Muscle of leg (tissue), 11 donors: Measurements from ENCODE around the gene EPSTI1. TPM values are rescaled to one million over a fixed set of nuclear protein-coding genes. Genes with fewer than 3 reads are reported as not detected.

Experiments
- DNase-seq: peaks from one replicate; pipeline ENCODE4 v3.0.0; 2013
- H3K27ac ChIP-seq: one replicate; pipeline ENCODE4 v1.5.1; 2013; ENCODE audit warnings: mild to moderate bottlenecking, low read length, control low read depth
- H3K27me3 ChIP-seq: one replicate; pipeline ENCODE4 v1.6.1; 2013; ENCODE audit warnings: low read length; ENCODE audit not compliant: control insufficient read depth, insufficient read depth
- H3K36me3 ChIP-seq: one replicate; pipeline ENCODE4 v1.6.1; 2013; ENCODE audit warnings: low read length; ENCODE audit not compliant: control insufficient read depth, insufficient read depth
- H3K4me1 ChIP-seq: one replicate; pipeline ENCODE4 v1.6.1; 2013; ENCODE audit warnings: low read length; ENCODE audit not compliant: control insufficient read depth, insufficient read depth
- H3K4me3 ChIP-seq: one replicate; pipeline ENCODE4 v1.5.1; 2013; ENCODE audit warnings: low read length, control low read depth
- H3K9me3 ChIP-seq: replicated peaks from 2 replicates; pipeline ENCODE4 v1.6.1; 2013; ENCODE audit warnings: low read depth, low read length; ENCODE audit not compliant: control insufficient read depth
- WGBS: methylation state at CpG from one replicate; pipeline ENCODE4 v1.1.5; 2013; ENCODE audit warnings: missing lambda C conversion rate; ENCODE audit not compliant: insufficient coverage; 5-methylcytosine and 5-hydroxymethylcytosine counted together
- polyA plus RNA-seq, 8 donors: library from polyadenylated mRNA; unstranded; fragments of 120-200 nt; gene quantifications; one replicate each; pipeline versions ENCODE4 v1.2.1 to v1.2.3, GENCODE V29; 2013; ENCODE audit warnings: inconsistent platforms in 1 of 8, low replicate concordance in 1 of 8; ENCODE audit not compliant: insufficient read length in 8 of 8, insufficient read depth in 1 of 8
- total RNA-seq: library from RNA; stranded (reverse); fragments of 120-200 nt; gene quantifications from one replicate; pipeline ENCODE4 v1.2.4, GENCODE V29; 2013

EPSTI1 gene
- total and polyA plus RNA-seq, 9 donors: 1.9 to 12.4 (median 2.6) TPM

DNA sequence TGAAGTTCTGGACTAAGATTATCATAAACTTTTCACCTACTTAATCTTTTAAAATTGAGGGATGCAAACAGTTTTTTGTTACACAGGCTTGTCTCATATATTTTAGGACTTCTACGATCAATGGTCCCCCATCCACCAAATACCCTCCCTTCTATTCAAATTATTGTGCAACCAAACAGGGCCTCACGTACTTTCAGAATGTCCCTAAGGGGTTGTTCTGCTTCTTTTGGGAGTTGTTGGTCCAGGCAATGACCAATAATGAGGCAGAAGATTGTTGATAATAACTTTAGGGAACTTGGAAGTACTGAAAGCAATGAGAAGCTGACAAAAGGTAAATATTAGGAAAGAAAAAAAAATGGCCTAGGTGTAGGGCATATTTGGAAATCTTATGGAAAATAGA lies 34.2 kb upstream of the EPSTI1 start:
- peaks cover 12% of the 10 kb centered on the region for H3K4me1 ChIP-seq
- H3K27ac ChIP-seq: no peak overlapping the region
- no peaks in the 10 kb centered on the region for H3K36me3 ChIP-seq
- no peaks in the 10 kb centered on the region for H3K27me3 ChIP-seq
- no peaks in the 10 kb centered on the region for H3K9me3 ChIP-seq
- no peak for DNase-seq
- no peak overlapping the region for H3K4me3 ChIP-seq
- no CpG with 5 or more reads among the region's 2 CpGs for WGBS

DNA sequence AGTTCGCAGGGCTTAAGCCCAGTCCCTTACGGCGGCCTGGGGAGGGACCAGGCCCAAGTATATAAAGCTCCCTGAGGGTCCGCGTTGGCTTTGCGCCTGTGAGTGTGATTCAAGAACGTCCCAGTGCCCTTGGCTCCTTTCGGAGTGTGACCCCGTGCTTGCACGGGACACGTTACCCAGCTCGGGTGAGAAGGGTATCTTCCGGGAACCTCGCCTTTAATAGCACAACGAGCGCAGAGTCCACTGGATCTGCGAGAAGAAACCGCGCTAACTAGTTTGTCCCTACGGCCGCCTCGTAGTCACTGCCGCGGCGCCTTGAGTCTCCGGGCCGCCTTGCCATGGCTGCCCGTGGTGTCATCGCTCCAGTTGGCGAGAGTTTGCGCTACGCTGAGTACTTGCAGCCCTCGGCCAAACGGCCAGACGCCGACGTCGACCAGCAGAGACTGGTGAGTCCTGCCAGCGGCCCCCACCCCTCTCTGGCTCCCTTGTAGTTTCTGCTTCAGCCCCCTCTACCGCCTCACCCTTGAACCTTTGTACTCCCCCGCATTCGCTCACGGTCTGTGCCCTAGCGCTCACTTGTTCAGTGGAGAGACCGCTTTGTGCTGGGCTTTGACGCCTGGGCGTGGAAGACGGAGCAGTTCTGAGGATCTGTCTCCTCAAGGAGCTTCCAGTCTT lies 31.4 kb upstream of the EPSTI1 start, which contains the start of gene DNAJC15:
DNAJC15 (plus strand) TSS at position 298 of the 675 bp plus-strand sequence; CDS start at position 339, 41 bp downstream.
- Histone ChIP-seq H3K27me3 (no peaks in the 10 kb centered on the region), H3K36me3 (no peaks in the 10 kb centered on the region), H3K27ac (peak within 1 kb of the TSS; percentile 98), H3K4me1 (peaks cover 12% of the 10 kb centered on the region), H3K9me3 (no peaks in the 10 kb centered on the region), H3K4me3 (peak within 1 kb of the TSS; percentile 87)
- WGBS: 5% methylated on average over 46 of the region's 48 CpGs
- DNase-seq: peak; percentile 96

DNA sequence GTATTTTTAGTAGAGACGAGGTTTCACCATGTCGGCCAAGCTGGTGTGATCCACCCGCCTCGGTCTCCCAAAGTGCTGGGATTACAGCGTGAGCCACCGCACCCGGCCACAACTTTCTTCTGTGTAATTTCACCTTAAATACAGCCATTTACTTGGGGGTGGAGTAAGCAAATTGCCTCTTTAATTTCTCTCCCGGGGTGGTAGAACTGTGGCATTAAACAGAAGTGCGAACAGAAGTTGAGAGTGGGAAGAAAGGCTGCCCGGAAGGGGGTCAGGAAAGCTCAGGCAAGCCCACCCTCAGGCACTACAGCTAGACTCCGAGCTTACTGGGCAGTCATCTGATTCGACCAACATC lies 30.9 kb upstream of the EPSTI1 start:
- WGBS: 22% methylated on average over 4 of the region's 12 CpGs
- Histone ChIP-seq H3K4me1 (peaks cover 12% of the 10 kb centered on the region), H3K27me3 (no peaks in the 10 kb centered on the region), H3K36me3 (no peaks in the 10 kb centered on the region), H3K9me3 (no peaks in the 10 kb centered on the region), H3K4me3 (peak overlapping the region; percentile 87), H3K27ac (peak overlapping the region; percentile 98)
- no peak for DNase-seq

DNA sequence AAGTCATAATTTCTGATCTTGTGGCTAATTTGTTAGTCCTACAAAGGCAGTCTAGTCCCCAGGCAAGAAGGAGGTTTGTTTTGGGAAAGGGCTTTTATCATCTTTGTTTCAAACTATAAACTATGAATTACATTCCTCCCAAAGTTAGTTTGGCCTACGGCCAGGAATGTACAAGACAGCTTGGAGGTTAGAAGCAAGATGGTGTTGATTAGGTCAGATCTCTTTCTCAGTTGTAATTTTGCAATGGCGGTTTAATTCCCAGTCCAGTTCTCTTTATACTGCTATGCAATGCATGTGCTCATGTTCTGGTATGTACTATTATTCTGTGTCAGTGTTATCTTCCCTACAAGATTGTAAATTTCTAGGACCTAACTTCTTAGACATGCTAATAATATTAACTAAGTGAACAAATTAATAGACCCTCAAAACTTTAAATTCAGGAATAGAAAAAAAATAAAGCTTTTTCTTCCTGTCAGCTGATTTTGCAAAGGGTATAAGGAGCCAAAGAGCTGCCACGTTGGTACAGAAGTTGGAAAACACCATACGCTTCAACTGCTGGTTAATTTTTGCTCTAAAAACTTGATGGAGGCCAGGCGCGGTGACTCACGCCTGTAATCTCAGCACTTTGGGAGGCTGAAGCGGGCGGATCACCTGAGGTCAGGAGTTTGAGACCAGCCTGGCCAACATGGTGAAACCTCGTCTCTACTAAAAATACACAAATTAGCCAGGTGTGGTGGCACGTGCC lies 30.1 kb upstream of the EPSTI1 start:
- 96% methylated on average over 8 of the region's 11 CpGs for WGBS
- Histone ChIP-seq H3K9me3 (no peaks in the 10 kb centered on the region), H3K27me3 (no peaks in the 10 kb centered on the region), H3K4me3 (no peak overlapping the region), H3K4me1 (peaks cover 12% of the 10 kb centered on the region), H3K27ac (no peak overlapping the region), H3K36me3 (no peaks in the 10 kb centered on the region)
- DNase-seq: peak; percentile 28

DNA sequence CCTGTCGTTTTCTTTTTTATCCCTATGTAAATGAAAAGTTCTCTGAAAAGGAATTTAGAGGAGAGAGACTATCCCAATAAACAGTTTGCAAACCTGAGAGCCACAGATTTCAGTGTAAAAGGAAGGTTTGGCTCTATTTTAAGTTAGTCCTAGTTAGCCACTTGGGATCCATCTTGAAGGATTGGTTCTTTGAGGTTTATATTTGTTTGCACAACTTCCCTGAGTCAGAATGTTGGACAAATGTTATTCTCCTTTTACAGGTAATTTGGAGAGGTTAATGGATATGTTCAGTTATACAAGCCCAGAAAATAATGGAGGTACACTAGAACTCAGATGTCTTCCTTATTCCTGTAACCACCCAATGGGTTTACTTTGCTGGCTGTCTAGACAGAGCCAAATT lies 28.8 kb upstream of the EPSTI1 start:
- no peaks in the 10 kb centered on the region for H3K27me3 ChIP-seq

DNA sequence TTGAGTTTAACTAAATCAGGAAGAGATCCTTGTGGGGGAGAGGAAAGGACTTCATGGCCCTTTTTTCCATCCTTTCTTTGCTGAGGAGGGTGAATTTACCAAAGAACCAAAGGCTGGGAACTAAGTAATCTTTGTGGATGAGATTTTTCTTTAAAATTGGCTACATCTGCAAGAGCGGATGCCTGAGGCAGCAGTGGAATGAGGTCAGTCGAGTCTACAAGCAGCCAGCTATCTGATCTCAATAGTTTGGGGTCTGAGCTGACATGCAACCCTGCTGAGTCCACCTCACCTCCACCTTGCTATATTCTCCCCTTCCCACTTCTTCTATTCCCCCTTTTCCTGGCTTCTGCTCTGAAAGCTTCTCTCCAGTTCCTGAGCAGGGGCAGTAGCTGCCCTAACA lies 27.8 kb upstream of the EPSTI1 start:
- Histone ChIP-seq H3K4me1 (peaks cover 11% of the 10 kb centered on the region), H3K36me3 (no peaks in the 10 kb centered on the region), H3K27ac (no peak overlapping the region), H3K4me3 (no peak overlapping the region), H3K27me3 (no peaks in the 10 kb centered on the region), H3K9me3 (no peaks in the 10 kb centered on the region)
- no peak for DNase-seq
- 50% methylated on average over 2 of the region's 2 CpGs for WGBS

More for the DNA sequence above, 28.8 kb upstream of the EPSTI1 start:
- Histone ChIP-seq H3K4me1 (peaks cover 12% of the 10 kb centered on the region), H3K27ac (no peak overlapping the region), H3K9me3 (no peaks in the 10 kb centered on the region), H3K4me3 (no peak overlapping the region), H3K36me3 (no peaks in the 10 kb centered on the region)
- no peak for DNase-seq
- WGBS: no CpG with 5 or more reads among the region's 1 CpG

DNA sequence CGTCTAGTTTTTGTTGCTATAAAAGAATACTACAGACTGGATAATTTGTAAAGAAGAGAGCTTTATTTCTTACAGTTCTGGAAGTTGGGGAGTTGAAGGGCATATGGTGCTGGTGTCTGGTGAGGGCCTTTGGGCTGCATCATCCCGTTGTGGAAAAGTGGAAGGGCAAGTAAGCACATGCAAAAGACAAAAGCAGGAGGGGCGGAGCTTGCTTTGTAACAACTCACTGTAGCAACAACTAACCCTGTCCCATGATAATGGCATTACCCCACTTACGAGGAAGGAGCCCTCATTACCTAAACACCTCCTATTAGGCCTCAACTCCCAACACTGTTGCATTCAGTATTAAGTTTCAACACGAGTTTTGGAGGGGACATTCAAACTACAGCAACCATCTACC lies 24.2 kb upstream of the EPSTI1 start:
- Histone ChIP-seq H3K4me1 (no peaks in the 10 kb centered on the region), H3K27me3 (no peaks in the 10 kb centered on the region), H3K36me3 (no peaks in the 10 kb centered on the region), H3K27ac (no peak overlapping the region), H3K9me3 (no peaks in the 10 kb centered on the region), H3K4me3 (no peak overlapping the region)
- 95% methylated on average over 3 of the region's 5 CpGs for WGBS
- DNase-seq: no peak

DNA sequence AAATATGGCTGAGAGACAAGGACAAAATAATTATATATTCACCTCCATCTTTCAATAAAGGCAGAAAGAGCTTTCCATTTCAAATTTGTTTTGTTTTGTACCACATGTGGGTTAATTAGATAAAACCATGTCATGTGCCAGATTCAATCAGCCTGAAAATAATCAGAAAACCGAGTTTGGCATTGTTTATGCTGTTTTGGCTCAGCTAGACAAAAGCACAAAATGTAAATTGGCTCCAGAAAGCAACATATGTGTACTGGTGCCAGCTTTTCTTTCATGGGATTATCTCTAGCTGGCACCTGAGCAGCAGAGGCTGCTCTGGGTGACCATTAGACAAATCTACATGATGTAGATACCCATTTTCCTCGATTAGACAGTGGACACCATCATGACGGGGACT lies 22.1 kb upstream of the EPSTI1 start:
- DNase-seq: no peak
- Histone ChIP-seq H3K27ac (no peak overlapping the region), H3K36me3 (no peaks in the 10 kb centered on the region), H3K9me3 (no peaks in the 10 kb centered on the region), H3K4me3 (no peak overlapping the region), H3K4me1 (no peaks in the 10 kb centered on the region), H3K27me3 (no peaks in the 10 kb centered on the region)
- WGBS: 80% methylated on average over 2 of the region's 3 CpGs

DNA sequence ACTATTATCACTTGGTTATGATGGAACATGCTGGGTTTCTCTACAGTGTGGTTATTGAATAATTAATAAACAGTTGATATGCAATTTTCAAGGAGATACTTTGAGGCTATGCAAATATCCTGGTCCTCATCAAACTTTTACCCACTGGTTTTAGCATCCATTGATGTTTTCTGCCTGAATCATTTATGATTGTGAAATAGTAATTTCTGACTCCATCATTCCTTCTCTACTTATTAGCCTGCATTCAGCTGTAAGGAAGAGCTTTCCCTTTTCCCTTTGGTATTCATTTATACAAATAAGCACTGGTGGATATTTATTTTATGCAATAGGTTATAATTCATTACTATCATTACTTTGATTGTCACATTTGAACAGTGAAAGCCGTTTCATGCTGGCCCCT lies 17.5 kb upstream of the EPSTI1 start:
- WGBS: no CpG with 5 or more reads among the region's 1 CpG
- no peak for DNase-seq

DNA sequence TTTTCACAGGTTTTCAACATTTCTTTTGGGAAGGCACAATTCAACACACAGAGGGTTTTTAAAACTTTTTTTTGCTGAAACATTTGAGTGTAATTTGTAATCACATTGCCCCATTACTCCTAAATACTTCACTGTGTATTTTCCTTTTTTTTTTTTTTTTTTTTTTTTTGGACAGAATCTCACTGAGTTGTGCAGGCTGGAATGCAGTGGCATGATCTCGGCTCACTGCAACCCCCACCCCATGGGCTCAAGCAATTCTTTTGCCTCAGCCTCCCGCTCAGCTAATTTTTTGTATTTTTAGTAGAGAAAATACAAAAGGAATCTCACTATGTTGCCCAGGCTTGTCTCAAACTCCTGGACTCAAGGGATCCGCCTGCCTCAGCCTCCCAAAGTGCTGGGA lies 16.6 kb upstream of the EPSTI1 start:
- no peaks in the 10 kb centered on the region for H3K36me3 ChIP-seq

More for the DNA sequence above, 17.5 kb upstream of the EPSTI1 start:
- no peaks in the 10 kb centered on the region for H3K27me3 ChIP-seq
- H3K27ac ChIP-seq: no peak overlapping the region
- H3K4me1 ChIP-seq: no peaks in the 10 kb centered on the region
- no peak overlapping the region for H3K4me3 ChIP-seq
- H3K36me3 ChIP-seq: no peaks in the 10 kb centered on the region
- H3K9me3 ChIP-seq: no peaks in the 10 kb centered on the region

More for the DNA sequence above, 16.6 kb upstream of the EPSTI1 start:
- Histone ChIP-seq H3K4me1 (no peaks in the 10 kb centered on the region), H3K9me3 (no peaks in the 10 kb centered on the region), H3K27me3 (no peaks in the 10 kb centered on the region), H3K27ac (no peak overlapping the region), H3K4me3 (no peak overlapping the region)
- 100% methylated on average over 1 of the region's 3 CpGs for WGBS
- no peak for DNase-seq
